Activated CD8-positive, alpha-beta T cell treated with anti-CD3 and anti-CD28 coated beads, Interleukin-2, amount 10 ng/mL, durations not matched to agents 7 days and 5 days (primary cell): ENCODE results near the gene RABGAP1. TPM values are rescaled to one million over a fixed set of nuclear protein-coding genes. Genes with fewer than 3 reads are reported as not detected.
A peak's percentile ranks its signal among the peaks of the same experiment; 100 is the strongest.

Experiments
- ATAC-seq: fragments of 150-1000 bp; cut with Tn5 transposase; one replicate; pipeline ENCODE4 v1.10.0; 2021; ENCODE audit warnings: moderate library complexity
- CTCF ChIA-PET: fragments of 350-600 bp; sonication (Branson Sonifier 250); formaldehyde crosslinking; loops from one replicate; lab custom pipeline; 2021; ENCODE audit warnings: antibody characterized with exemption; lab: Charles Lee
- POLR2A ChIA-PET: fragments of 350-600 bp; sonication (Branson Sonifier 250); formaldehyde crosslinking; loops from one replicate; lab custom pipeline; 2021; ENCODE audit warnings: antibody characterized with exemption; lab: Charles Lee
- DNase-seq: peaks from one replicate; pipeline ENCODE4 v3.0.0-alpha.2; 2020
- H3K27ac Mint-ChIP-seq: one replicate; pipeline ENCODE4 v1.8.0; 2021; ENCODE audit warnings: mild to moderate bottlenecking, mixed read lengths
- H3K27me3 Mint-ChIP-seq: one replicate; pipeline ENCODE4 v1.8.0; 2021; ENCODE audit warnings: low read depth, mixed read lengths
- H3K36me3 Mint-ChIP-seq: one replicate; pipeline ENCODE4 v1.8.0; 2021; ENCODE audit warnings: low read depth, mixed read lengths
- H3K4me1 Mint-ChIP-seq: one replicate; pipeline ENCODE4 v1.8.0; 2021; ENCODE audit warnings: low read depth, mixed read lengths
- H3K4me3 Mint-ChIP-seq: one replicate; pipeline ENCODE4 v1.8.0; 2021; ENCODE audit warnings: mild to moderate bottlenecking, mixed read lengths
- H3K9me3 Mint-ChIP-seq: one replicate; pipeline ENCODE4 v1.8.0; 2022; ENCODE audit warnings: mixed read lengths; ENCODE audit not compliant: insufficient read depth
- total RNA-seq, 2 experiments: library from RNA; stranded (reverse); gene quantifications; one replicate each; pipeline ENCODE4 v1.2.3, GENCODE V29; 2021

The RABGAP1 gene
- total RNA-seq, 2 experiments from 2014 or later: 27.8 to 28.0 TPM

DNA sequence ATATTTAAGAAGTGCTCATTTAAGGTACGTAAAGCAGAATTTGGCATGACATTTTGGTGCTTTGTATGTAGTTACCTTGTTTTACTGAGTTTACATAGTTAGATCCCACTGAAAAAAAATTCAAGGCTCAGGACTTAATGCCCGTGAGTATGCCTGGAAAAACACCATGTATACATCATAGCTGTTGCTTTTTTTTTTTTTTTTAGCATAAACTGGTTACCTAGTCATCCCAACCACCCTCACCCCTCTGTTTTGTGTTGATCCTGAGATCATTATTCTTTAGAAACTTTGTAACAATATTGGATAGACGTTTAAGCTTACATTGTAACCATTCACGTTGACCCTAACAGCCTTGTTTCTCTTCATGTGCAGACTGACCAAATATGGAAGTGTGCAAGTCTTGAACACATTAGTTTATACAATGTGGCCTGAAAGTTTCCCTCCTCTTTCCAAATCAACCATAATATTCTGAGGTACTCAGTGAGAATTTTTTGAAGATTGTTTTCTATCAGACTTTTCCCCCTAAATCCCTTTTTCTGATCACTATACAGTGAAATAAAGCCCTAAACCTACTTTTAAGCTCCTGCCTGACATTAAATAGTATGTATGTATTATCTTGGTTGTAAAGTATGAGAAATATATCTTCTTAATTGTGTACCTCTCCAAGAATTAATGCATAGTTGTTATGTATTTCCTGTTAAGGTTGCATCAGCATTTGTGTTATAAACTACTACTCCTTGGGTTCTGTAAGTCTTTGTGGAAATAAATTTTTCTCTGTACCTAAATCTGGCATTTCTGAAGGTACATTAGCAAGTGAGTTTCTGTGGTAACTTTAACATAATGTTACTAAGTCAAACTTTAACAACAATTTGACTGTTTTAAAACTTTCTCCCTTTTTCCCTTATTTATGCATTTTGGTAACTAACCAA lies 4.4 kb downstream of the RABGAP1 start:
- DNase-seq (no peak), ATAC-seq (no peak)
- ChIA-PET POLR2A (no interaction called here), CTCF (interaction anchor here (1.6 kb wide), 1 partner anchor 44 kb away, joined by 3 read pairs; no protein-coding TSS in a partner anchor)
- Mint-ChIP-seq H3K27me3 (no peaks in the 10 kb centered on the region), H3K9me3 (no peaks in the 10 kb centered on the region), H3K36me3 (peaks cover 9% of the 10 kb centered on the region), H3K27ac (peak overlapping the region; percentile 27), H3K4me1 (peaks cover 55% of the 10 kb centered on the region), H3K4me3 (no peak overlapping the region)

DNA sequence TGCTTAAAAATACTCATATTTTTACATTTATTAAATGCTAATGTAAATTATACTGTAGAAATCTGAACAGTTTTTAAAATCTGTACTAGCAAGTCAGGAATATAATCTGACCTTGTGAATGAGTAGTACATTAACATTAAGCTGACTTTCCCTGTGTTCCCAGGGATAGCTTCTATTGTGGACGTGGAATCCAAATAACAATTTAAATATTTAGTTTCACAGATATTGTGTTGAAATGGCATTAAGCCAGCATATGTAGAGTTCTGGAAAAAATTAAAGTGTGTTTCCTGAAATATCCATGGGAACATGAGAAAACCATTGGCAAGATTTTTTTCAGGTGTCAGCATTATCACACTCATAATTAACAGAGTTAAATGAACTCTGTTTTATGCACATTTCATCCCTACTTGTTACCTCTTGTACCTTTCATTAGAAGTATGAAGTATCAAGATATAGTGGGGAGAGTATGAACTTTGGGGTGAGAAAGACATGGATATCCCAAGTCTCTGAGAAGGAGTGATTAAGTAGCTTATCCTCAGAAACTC lies 5.7 kb downstream of the RABGAP1 start:
- ATAC-seq (no peak), DNase-seq (no peak)
- Mint-ChIP-seq H3K4me1 (peaks cover 47% of the 10 kb centered on the region), H3K27me3 (no peaks in the 10 kb centered on the region), H3K27ac (no peak overlapping the region), H3K4me3 (no peak overlapping the region), H3K36me3 (peaks cover 7% of the 10 kb centered on the region), H3K9me3 (no peaks in the 10 kb centered on the region)
- CTCF ChIA-PET: interaction anchor here (1.0 to 1.6 kb wide), 4 partner anchors 33 to 393 kb away, joined by 3 to 6 read pairs (median 4); partner anchors contain the start of gene ZBTB6
- POLR2A ChIA-PET: no interaction called here

- peaks cover 37% of the 10 kb centered on the region for H3K4me1 Mint-ChIP-seq
- H3K36me3 Mint-ChIP-seq: peaks cover 7% of the 10 kb centered on the region
- H3K27ac Mint-ChIP-seq: peak overlapping the region; percentile 9
- ChIA-PET CTCF (interaction anchor here (1.4 to 1.6 kb wide), 3 partner anchors 16 to 43 kb away, joined by 3 to 6 read pairs (median 5); partner anchors contain the start of genes ZBTB26 and ZBTB6), POLR2A (interaction anchor here (0.7 kb wide), 1 partner anchor 11 kb away, joined by 3 read pairs; no protein-coding TSS in a partner anchor)
- DNase-seq: no peak
- H3K27me3 Mint-ChIP-seq: no peaks in the 10 kb centered on the region
- no peak for ATAC-seq
- H3K4me3 Mint-ChIP-seq: no peak overlapping the region
- no peaks in the 10 kb centered on the region for H3K9me3 Mint-ChIP-seq
These were observed 7.5 kb downstream of the RABGAP1 start for GRCh38 chr9:122948313-122948712.

- Mint-ChIP-seq H3K9me3 (no peaks in the 10 kb centered on the region), H3K27me3 (no peaks in the 10 kb centered on the region), H3K27ac (no peak overlapping the region), H3K36me3 (peaks cover 7% of the 10 kb centered on the region), H3K4me3 (no peak overlapping the region), H3K4me1 (peaks cover 34% of the 10 kb centered on the region)
- ChIA-PET CTCF (no interaction called here), POLR2A (no interaction called here)
- DNase-seq (no peak), ATAC-seq (no peak)
These were observed 8.9 kb downstream of the RABGAP1 start for GRCh38 chr9:122949696-122950095.

DNA sequence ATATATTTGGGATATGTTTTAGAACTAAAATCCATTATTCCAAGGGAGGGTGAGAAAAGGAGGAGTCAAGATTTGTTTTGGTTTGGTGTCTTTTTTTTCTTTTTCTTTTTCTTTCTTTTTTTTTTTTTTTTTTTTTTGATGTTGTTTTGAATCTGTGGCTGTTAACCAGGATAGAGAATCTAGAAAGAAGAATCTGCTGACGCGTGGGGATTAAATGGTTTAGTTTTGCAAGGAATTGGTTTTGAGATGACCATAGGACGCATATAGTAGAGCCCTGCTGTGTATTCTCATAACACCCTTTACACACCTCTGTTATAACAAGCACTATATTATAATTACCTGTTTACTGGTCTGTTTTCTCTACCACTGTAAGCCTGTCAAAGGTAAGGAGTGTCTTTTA lies 9.4 kb downstream of the RABGAP1 start:
- no peak for ATAC-seq
- Mint-ChIP-seq H3K27ac (no peak overlapping the region), H3K4me1 (peaks cover 30% of the 10 kb centered on the region), H3K9me3 (no peaks in the 10 kb centered on the region), H3K4me3 (no peak overlapping the region), H3K27me3 (no peaks in the 10 kb centered on the region), H3K36me3 (peaks cover 5% of the 10 kb centered on the region)
- ChIA-PET CTCF (no interaction called here), POLR2A (no interaction called here)
- no peak for DNase-seq

DNA sequence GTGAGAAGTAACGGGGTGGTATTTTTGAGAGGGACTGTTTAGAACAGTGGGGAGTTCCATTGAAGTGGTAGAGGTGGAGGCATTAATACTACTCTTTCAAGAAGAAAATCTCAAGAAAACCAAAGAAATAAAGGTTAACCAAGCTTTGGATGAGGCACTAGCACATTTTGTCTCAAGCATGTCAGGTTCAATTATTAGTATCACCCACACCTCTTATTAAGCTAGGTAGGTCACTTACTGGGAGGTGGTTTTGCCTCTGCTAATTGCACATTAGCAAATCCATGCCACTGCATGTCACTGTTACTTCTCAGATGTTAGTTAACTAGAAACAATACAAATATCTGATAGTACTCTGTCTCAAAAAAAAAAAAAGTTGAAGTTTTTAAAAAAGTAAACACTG lies 10.2 kb downstream of the RABGAP1 start:
- no peak overlapping the region for H3K4me3 Mint-ChIP-seq
- DNase-seq: no peak
- no peaks in the 10 kb centered on the region for H3K27me3 Mint-ChIP-seq
- peaks cover 2% of the 10 kb centered on the region for H3K36me3 Mint-ChIP-seq
- ChIA-PET CTCF (interaction anchor here (0.6 kb wide), 1 partner anchor 170 kb away, joined by 4 read pairs; no protein-coding TSS in a partner anchor), POLR2A (no interaction called here)
- no peak for ATAC-seq
- peaks cover 22% of the 10 kb centered on the region for H3K4me1 Mint-ChIP-seq
- no peaks in the 10 kb centered on the region for H3K9me3 Mint-ChIP-seq
- no peak overlapping the region for H3K27ac Mint-ChIP-seq

DNA sequence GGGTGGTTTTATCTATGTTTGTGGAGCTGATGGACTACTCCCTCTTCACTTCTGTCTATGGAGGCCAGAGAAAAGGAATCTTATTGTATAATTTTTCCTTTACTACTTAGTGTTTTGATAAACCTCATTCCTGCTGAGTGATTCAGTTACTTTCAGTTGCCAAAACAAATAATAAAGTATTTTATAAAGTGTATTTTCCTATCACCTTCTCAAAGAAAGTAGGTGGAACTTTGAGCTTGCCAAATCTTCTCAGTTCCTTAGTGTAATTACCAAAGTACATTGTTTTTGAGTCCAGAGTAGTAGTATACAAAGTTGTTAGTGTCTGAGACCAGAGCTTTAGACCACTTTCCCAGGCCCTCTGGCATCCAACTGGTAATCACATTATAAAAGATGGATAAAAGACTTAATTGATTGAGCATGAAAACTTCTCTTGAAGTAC lies 13.5 kb downstream of the RABGAP1 start:
- Mint-ChIP-seq H3K27ac (no peak overlapping the region), H3K4me1 (peaks cover 4% of the 10 kb centered on the region), H3K36me3 (peaks cover 10% of the 10 kb centered on the region), H3K4me3 (no peak overlapping the region), H3K9me3 (no peaks in the 10 kb centered on the region), H3K27me3 (no peaks in the 10 kb centered on the region)
- DNase-seq (no peak), ATAC-seq (no peak)
- CTCF ChIA-PET: interaction anchor here (0.6 kb wide), 1 partner anchor 425 kb away, joined by 3 read pairs; no protein-coding TSS in a partner anchor
- POLR2A ChIA-PET: no interaction called here

DNA sequence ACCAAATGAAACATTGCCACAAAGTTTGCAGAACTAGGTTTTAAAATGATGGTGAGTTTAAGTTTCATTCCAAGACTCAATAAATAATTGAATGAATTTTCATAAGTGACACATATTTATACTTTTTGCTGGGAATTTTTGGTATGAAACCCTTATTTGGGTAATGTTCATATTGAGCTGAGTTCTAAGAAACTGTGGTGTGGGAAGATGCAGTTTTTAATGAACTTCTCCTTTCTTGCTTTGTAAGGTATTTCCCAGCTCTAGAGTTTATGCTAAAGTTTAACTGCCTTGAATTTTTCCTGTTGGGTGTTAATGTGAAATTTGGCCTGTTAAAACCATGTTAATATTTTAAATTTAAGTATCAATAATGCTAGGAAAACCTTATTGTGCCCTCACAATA lies 15.1 kb downstream of the RABGAP1 start:
- CTCF ChIA-PET: no interaction called here
- Mint-ChIP-seq H3K27ac (no peak overlapping the region), H3K9me3 (no peaks in the 10 kb centered on the region), H3K27me3 (no peaks in the 10 kb centered on the region), H3K4me3 (no peak overlapping the region), H3K36me3 (peaks cover 23% of the 10 kb centered on the region), H3K4me1 (no peaks in the 10 kb centered on the region)
- DNase-seq: no peak
- ATAC-seq: no peak
- POLR2A ChIA-PET: no interaction called here

DNA sequence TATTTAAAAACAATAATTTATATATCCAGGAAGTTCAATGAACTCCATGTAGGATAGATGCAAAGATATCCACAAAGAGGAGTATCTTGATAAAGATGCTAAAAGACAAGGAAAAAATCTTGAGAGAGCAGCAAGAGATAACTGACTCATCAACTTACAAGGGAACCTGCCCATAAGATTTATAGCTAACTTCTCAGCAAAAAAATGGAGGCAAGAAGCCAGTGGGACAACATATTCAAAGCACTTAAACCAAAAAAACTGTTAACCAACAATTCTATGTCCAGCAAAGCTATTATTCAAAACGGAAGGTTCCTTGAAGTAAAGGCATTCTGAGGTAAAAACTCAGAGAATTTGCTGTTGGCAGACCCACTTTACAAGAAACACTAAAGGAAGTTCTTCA lies 20.3 kb downstream of the RABGAP1 start:
- no peak overlapping the region for H3K4me3 Mint-ChIP-seq

GRCh38 chr9:122975196-122975595 lies 34.4 kb downstream of the RABGAP1 start:
- ATAC-seq (no peak), DNase-seq (no peak)
- Mint-ChIP-seq H3K27me3 (no peaks in the 10 kb centered on the region), H3K27ac (no peak overlapping the region), H3K4me3 (no peak overlapping the region), H3K4me1 (no peaks in the 10 kb centered on the region), H3K9me3 (no peaks in the 10 kb centered on the region), H3K36me3 (peaks cover 10% of the 10 kb centered on the region)
- POLR2A ChIA-PET: no interaction called here
- CTCF ChIA-PET: no interaction called here

More for the DNA sequence above, 20.3 kb downstream of the RABGAP1 start:
- Mint-ChIP-seq H3K27ac (no peak overlapping the region), H3K36me3 (peaks cover 32% of the 10 kb centered on the region), H3K27me3 (no peaks in the 10 kb centered on the region), H3K9me3 (no peaks in the 10 kb centered on the region), H3K4me1 (no peaks in the 10 kb centered on the region)
- POLR2A ChIA-PET: interaction anchor here (1.0 to 1.3 kb wide), 2 partner anchors 21 to 126 kb away, joined by 3 to 4 read pairs; no protein-coding TSS in a partner anchor
- CTCF ChIA-PET: no interaction called here
- DNase-seq: no peak
- no peak for ATAC-seq

DNA sequence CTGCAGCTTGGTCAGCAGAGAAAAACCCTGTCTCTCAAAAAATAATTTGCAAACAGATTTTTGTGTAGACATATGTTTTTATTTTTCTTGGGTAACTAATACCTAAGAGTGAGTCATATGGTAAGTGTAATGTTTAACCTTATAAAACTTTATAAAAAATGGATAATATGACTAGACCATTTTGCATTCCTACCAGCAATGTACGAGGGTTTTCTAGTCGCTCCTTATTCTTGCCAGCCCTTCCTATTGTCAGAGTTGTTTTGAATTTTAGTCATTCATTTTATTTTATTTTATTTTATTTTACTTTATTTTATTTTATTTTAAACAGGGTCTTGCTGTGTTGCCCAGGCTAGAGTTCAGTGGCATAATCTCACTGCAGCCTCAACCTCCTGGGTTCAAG lies 37.8 kb downstream of the RABGAP1 start:
- H3K9me3 Mint-ChIP-seq: no peaks in the 10 kb centered on the region
- H3K27ac Mint-ChIP-seq: no peak overlapping the region
- no peak for DNase-seq
- H3K36me3 Mint-ChIP-seq: peaks cover 6% of the 10 kb centered on the region
- no peak overlapping the region for H3K4me3 Mint-ChIP-seq
- CTCF ChIA-PET: no interaction called here
- POLR2A ChIA-PET: no interaction called here
- H3K4me1 Mint-ChIP-seq: no peaks in the 10 kb centered on the region
- no peak for ATAC-seq
- no peaks in the 10 kb centered on the region for H3K27me3 Mint-ChIP-seq

DNA sequence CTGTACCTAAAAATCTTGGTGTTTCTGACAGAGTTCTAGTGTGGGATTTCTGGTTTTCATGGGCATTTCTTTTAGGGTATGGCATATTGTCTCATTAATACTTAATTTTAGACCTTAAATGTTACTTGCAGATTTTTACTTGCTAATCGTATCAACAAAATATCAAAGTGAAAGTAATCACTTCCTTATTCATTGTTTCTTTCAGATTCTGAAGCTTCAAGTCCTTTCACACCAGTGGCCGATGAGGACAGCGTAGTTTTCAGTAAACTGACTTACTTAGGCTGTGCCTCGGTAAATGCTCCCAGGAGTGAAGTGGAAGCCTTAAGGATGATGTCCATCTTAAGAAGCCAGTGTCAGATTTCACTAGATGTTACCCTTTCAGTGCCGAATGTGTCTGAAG lies 45.2 kb downstream of the RABGAP1 start:
- Mint-ChIP-seq H3K4me1 (peaks cover 4% of the 10 kb centered on the region), H3K27ac (no peak overlapping the region), H3K4me3 (no peak overlapping the region), H3K27me3 (no peaks in the 10 kb centered on the region), H3K36me3 (peaks cover 14% of the 10 kb centered on the region), H3K9me3 (no peaks in the 10 kb centered on the region)
- ChIA-PET CTCF (no interaction called here), POLR2A (no interaction called here)
- DNase-seq (no peak), ATAC-seq (no peak)
